H1 (cell line): ENCODE measurements around the gene DRC1. TPM values are rescaled to one million over a fixed set of nuclear protein-coding genes. Genes with fewer than 3 reads are reported as not detected.
A peak's percentile ranks its signal among the peaks of the same experiment; 100 is the strongest.

ENCODE experiments used
- CTCF ChIA-PET: fragments of 300-600 bp; sonication (Branson Sonifier 250); formaldehyde crosslinking; loops from one replicate; lab custom pipeline; 2021; ENCODE audit not compliant: partially characterized antibody; lab: Charles Lee
- POLR2A ChIA-PET: fragments of 300-600 bp; sonication (Branson Sonifier 250); formaldehyde crosslinking; loops from one replicate; lab custom pipeline; 2021; ENCODE audit warnings: inconsistent platforms; ENCODE audit not compliant: partially characterized antibody; lab: Charles Lee
- DNase-seq, 2 experiments: peaks; one replicate each; pipeline versions ENCODE4 v3.0.0 to v3.0.0-alpha.2; 2010 to 2022; ENCODE audit warnings: low spot score in 2 of 2, low read depth in 1 of 2, mixed read lengths in 1 of 2
- FAIRE-seq: peaks from 2 replicates; lab custom pipeline; 2011; peaks lifted over from hg19 to GRCh38; lab: Jason Lieb, UNC
- H2AFZ ChIP-seq: 2 replicates; pipeline ENCODE4 v1.8.1; 2012; ENCODE audit warnings: low read length, inconsistent platforms
- H2AK5ac ChIP-seq: 2 replicates; pipeline ENCODE4 v1.6.1; 2013; ENCODE audit warnings: low read depth, low read length
- H2BK120ac ChIP-seq: replicated peaks from 2 replicates; pipeline ENCODE3; 2013; ENCODE audit warnings: low read depth, low read length, inconsistent platforms
- H2BK12ac ChIP-seq: 2 replicates; pipeline ENCODE4 v1.6.1; 2013; ENCODE audit warnings: low read depth, low read length
- H2BK15ac ChIP-seq: 2 replicates; pipeline ENCODE4 v1.6.1; 2013; ENCODE audit warnings: low read length
- H2BK20ac ChIP-seq: 2 replicates; pipeline ENCODE4 v1.6.1; 2013; ENCODE audit warnings: low read length
- H2BK5ac ChIP-seq: 2 replicates; pipeline ENCODE4 v1.6.1; 2013; ENCODE audit warnings: low read depth, low read length
- H3K14ac ChIP-seq: 2 replicates; pipeline ENCODE4 v1.6.1; 2013; ENCODE audit warnings: inconsistent platforms; ENCODE audit not compliant: insufficient read length
- H3K18ac ChIP-seq: 2 replicates; pipeline ENCODE4 v1.6.1; 2013; ENCODE audit warnings: low read length; ENCODE audit errors: extremely low read depth
- H3K23ac ChIP-seq: 2 replicates; pipeline ENCODE4 v1.6.1; 2013; ENCODE audit warnings: inconsistent platforms; ENCODE audit not compliant: insufficient read length
- H3K23me2 ChIP-seq: 2 replicates; pipeline ENCODE4 v1.6.1; 2013; ENCODE audit warnings: low read depth, low read length
- H3K27ac ChIP-seq: 2 replicates; pipeline ENCODE4 v1.6.1; 2011; ENCODE audit warnings: low read depth, low read length, inconsistent platforms
- H3K27me3 ChIP-seq, 4 experiments: replicated peaks in 1 of 4; 1 replicate in 1 of 4; 2 replicates in 3 of 4; pipeline versions ENCODE4 v1.6.1 to v1.8.1; 2011 to 2013; ENCODE audit warnings: low read length in 3 of 4, mild to moderate bottlenecking in 3 of 4, inconsistent platforms in 2 of 4, mixed read lengths in 2 of 4, moderate library complexity in 1 of 4; ENCODE audit not compliant: control insufficient read depth in 3 of 4, insufficient read depth in 3 of 4; ENCODE audit errors: extremely low read depth in 1 of 4
- H3K36me3 ChIP-seq, 4 experiments: 2 replicates each; pipeline versions ENCODE4 v1.6.1 to v1.8.1; 2011 to 2013; ENCODE audit warnings: mild to moderate bottlenecking in 4 of 4, low read length in 3 of 4, moderate library complexity in 2 of 4, control low read depth in 1 of 4, inconsistent platforms in 1 of 4; ENCODE audit not compliant: insufficient read depth in 4 of 4, control insufficient read depth in 2 of 4
- H3K4ac ChIP-seq: replicated peaks from 2 replicates; pipeline ENCODE3; 2013; ENCODE audit warnings: low read length, low read depth, mixed read lengths, inconsistent platforms; ENCODE audit not compliant: insufficient read length
- H3K4me1 ChIP-seq, 4 experiments: replicated peaks in 1 of 4; 1 replicate in 1 of 4; 2 replicates in 3 of 4; pipeline versions ENCODE4 v1.6.1 to v1.8.1; 2011 to 2013; ENCODE audit warnings: low read length in 3 of 4, inconsistent platforms in 2 of 4, mixed read lengths in 1 of 4; ENCODE audit not compliant: insufficient read depth in 4 of 4, control insufficient read depth in 3 of 4
- H3K4me2 ChIP-seq, 2 experiments: 2 replicates each; pipeline versions ENCODE4 v1.6.1 to v1.8.1; 2011 to 2013; ENCODE audit warnings: low read depth in 2 of 2, low read length in 2 of 2, control low read depth in 1 of 2, inconsistent platforms in 1 of 2, mild to moderate bottlenecking in 1 of 2; ENCODE audit not compliant: insufficient read depth in 1 of 2
- H3K4me3 ChIP-seq, 4 experiments: fragments of 200-600, 300-600 bp in 1 of 4; sonication (generic), shearing (Covaris generic), sonication (Bioruptor Twin) in 1 of 4; 2 replicates each; pipeline versions ENCODE4 v1.5.1 to v1.8.1; 2011 to 2016; ENCODE audit warnings: low read length in 4 of 4, low read depth in 3 of 4, control low read depth in 2 of 4, inconsistent platforms in 2 of 4, mild to moderate bottlenecking in 2 of 4, mixed read lengths in 1 of 4, moderate library complexity in 1 of 4; ENCODE audit not compliant: insufficient read depth in 2 of 4; ENCODE audit errors: extremely low read depth in 1 of 4
- H3K56ac ChIP-seq: replicated peaks from 2 replicates; pipeline ENCODE3; 2013; ENCODE audit warnings: low read depth, mild to moderate bottlenecking, mixed read lengths, low read length, inconsistent platforms; ENCODE audit not compliant: insufficient read length
- H3K79me1 ChIP-seq: 2 replicates; pipeline ENCODE4 v1.6.1; 2013; ENCODE audit warnings: low read depth, low read length, control low read depth
- H3K79me2 ChIP-seq, 2 experiments: 2 replicates each; pipeline versions ENCODE4 v1.6.1 to v1.8.1; 2012 to 2013; ENCODE audit warnings: low read length in 2 of 2, mild to moderate bottlenecking in 2 of 2, inconsistent platforms in 1 of 2; ENCODE audit not compliant: insufficient read depth in 2 of 2, control insufficient read depth in 1 of 2
- H3K9ac ChIP-seq, 4 experiments: replicated peaks in 1 of 4; 1 replicate in 1 of 4; 2 replicates in 3 of 4; pipeline versions ENCODE4 v1.6.1 to v1.8.1; 2011 to 2013; ENCODE audit warnings: low read depth in 3 of 4, low read length in 3 of 4, control low read depth in 2 of 4, mild to moderate bottlenecking in 2 of 4, moderate library complexity in 2 of 4, inconsistent platforms in 1 of 4; ENCODE audit errors: extremely low read depth in 1 of 4
- H3K9me3 ChIP-seq, 2 experiments: 2 replicates each; pipeline versions ENCODE4 v1.6.1 to v1.8.1; 2012 to 2013; ENCODE audit warnings: mild to moderate bottlenecking in 2 of 2, moderate library complexity in 2 of 2, control low read depth in 1 of 2, inconsistent platforms in 1 of 2, low read depth in 1 of 2, low read length in 1 of 2, mixed read lengths in 1 of 2; ENCODE audit not compliant: insufficient read depth in 2 of 2
- H4K20me1 ChIP-seq, 2 experiments: replicated peaks in 1 of 2; 2 replicates each; pipeline versions ENCODE3 to v1.8.1; 2011 to 2013; ENCODE audit warnings: inconsistent platforms in 2 of 2, low read length in 2 of 2, mild to moderate bottlenecking in 1 of 2; ENCODE audit not compliant: insufficient read depth in 2 of 2, control insufficient read depth in 1 of 2
- H4K5ac ChIP-seq: 2 replicates; pipeline ENCODE4 v1.6.1; 2013; ENCODE audit warnings: low read length, low read depth, mixed read lengths, inconsistent platforms; ENCODE audit not compliant: insufficient read length
- H4K8ac ChIP-seq: 2 replicates; pipeline ENCODE4 v1.8.0; 2013; ENCODE audit warnings: mild to moderate bottlenecking, moderate library complexity, low read length, inconsistent platforms; ENCODE audit not compliant: insufficient read depth; ENCODE audit errors: extremely low read depth
- H4K91ac ChIP-seq: replicated peaks from 2 replicates; pipeline ENCODE3; 2013; ENCODE audit warnings: low read length, mixed read lengths, inconsistent platforms; ENCODE audit not compliant: insufficient read length
- BRCA1 ChIP-seq: IDR thresholded peaks from 2 replicates; pipeline ENCODE4 v1.6.1; 2012; ENCODE audit warnings: low read depth, low read length, improper control_type of control experiment
- HDAC2 ChIP-seq, 2 experiments: fragments of 300-600 bp in 1 of 2; sonication (generic) in 1 of 2; IDR thresholded peaks; 2 replicates each; pipeline ENCODE4 v1.6.1; 2011 to 2012; ENCODE audit warnings: low read depth in 2 of 2, low read length in 2 of 2, mild to moderate bottlenecking in 2 of 2, moderate library complexity in 2 of 2, borderline replicate concordance in 1 of 2, inconsistent platforms in 1 of 2
- JUN ChIP-seq: IDR thresholded peaks from 2 replicates; pipeline ENCODE4 v1.6.1; 2011; ENCODE audit warnings: low read depth, mild to moderate bottlenecking, improper control_type of control experiment, low read length
- KDM1A ChIP-seq: fragments of 200-600, 300-600 bp; sonication (generic); IDR thresholded peaks from 2 replicates; pipeline ENCODE4 v1.7.1; 2016; ENCODE audit warnings: mild to moderate bottlenecking, low read length, borderline replicate concordance
- MAFK ChIP-seq: IDR thresholded peaks from 2 replicates; pipeline ENCODE4 v1.6.1; 2012; ENCODE audit warnings: low read depth, mild to moderate bottlenecking, improper control_type of control experiment, low read length
- SIN3A ChIP-seq, 2 experiments: IDR thresholded peaks in 1 of 2; conservative IDR thresholded peaks in 1 of 2; 2 replicates each; pipeline ENCODE4 v1.6.1; 2011 to 2012; ENCODE audit warnings: low read length in 2 of 2, improper control_type of control experiment in 1 of 2, low read depth in 1 of 2, mild to moderate bottlenecking in 1 of 2
- SUZ12 ChIP-seq: fragments of 200-600 bp; sonication (generic); IDR thresholded peaks from 2 replicates; pipeline ENCODE4 v1.6.1; 2012; ENCODE audit warnings: mild to moderate bottlenecking, inconsistent platforms, low read length, moderate library complexity, mixed read lengths
- ZNF274 ChIP-seq: IDR thresholded peaks from 2 replicates; pipeline ENCODE4 v1.7.0; 2012; ENCODE audit warnings: low read length, borderline replicate concordance; ENCODE audit errors: extremely low read depth
- WGBS, 2 experiments: shearing (Covaris generic) in 1 of 2; methylation state at CpG; one replicate each; pipeline versions ENCODE4 v1.1.6 to v1.1.7; 2013 to 2015; ENCODE audit warnings: low lambda C conversion rate in 2 of 2, mixed read lengths in 2 of 2, inconsistent platforms in 1 of 2, low coverage in 1 of 2, missing lambda C conversion rate in 1 of 2; ENCODE audit not compliant: insufficient replicate concordance in 2 of 2, insufficient coverage in 1 of 2, insufficient read length in 1 of 2; ENCODE audit errors: extremely low coverage in 1 of 2, missing lambda C conversion rate in 1 of 2; 5-methylcytosine and 5-hydroxymethylcytosine counted together
- polyA plus RNA-seq, 7 experiments: library from polyadenylated mRNA; depleted of rRNA in 3 of 7; stranded (reverse) in 5 of 7; unstranded in 2 of 7; fragments of >200 nt in 5 of 7; fragments of 200-250 nt in 2 of 7; gene quantifications; 1 replicate in 5 of 7; 2 replicates in 1 of 7; 4 replicates in 1 of 7; pipeline versions ENCODE4 v1.2.1 to v1.2.3, GENCODE V29; 2011 to 2013; ENCODE audit warnings: missing spikeins in 2 of 7, mixed read lengths in 2 of 7
- total RNA-seq: library from RNA; stranded (reverse); fragmentation: NEBNext Ultra II Directional; extraction: Animal tissue kit (Norgen Biotek cat#: 25700); gene quantifications from 2 replicates; pipeline ENCODE4 v1.2.1, GENCODE V29; 2021

The DRC1 gene
- total and polyA plus RNA-seq, 2 of the 8 experiments (the other 6 are each of a cell fraction or from before 2014, with no cell fraction given): 0.08 TPM; not detected in 1

- H3K79me2 ChIP-seq: no peaks in the 10 kb centered on the region
- H3K9ac ChIP-seq: no peak overlapping the region
- no peak overlapping the region for H2BK120ac ChIP-seq
- no peak overlapping the region for H3K14ac ChIP-seq
- no peak overlapping the region for H3K4ac ChIP-seq
- no peaks in the 10 kb centered on the region for H4K20me1 ChIP-seq
- H2BK15ac ChIP-seq: no peak overlapping the region
- no peak overlapping the region for H3K18ac ChIP-seq
- H2BK20ac ChIP-seq: no peak overlapping the region
- H2AFZ ChIP-seq: no peak overlapping the region
- H3K27me3 ChIP-seq: no peaks in the 10 kb centered on the region
- TF ChIP-seq KDM1A (peak; percentile 75; the same call in 1 of the 2 replicates), SIN3A (conservative IDR thresholded peaks at IDR 0.05 in 1 of 2, IDR thresholded peaks at IDR 0.05 in 1 of 2; ENCODE audit: low read depth in 1 of 2, low read length in 2 of 2) (no peak), HDAC2 (IDR thresholded peaks at IDR 0.05; ENCODE audit: borderline replicate concordance in 1 of 2, low read depth in 2 of 2, low read length in 2 of 2) (peak in 1 of 2 experiments; percentile 48; a peak in 1 of 4 replicates), BRCA1 (no peak), SUZ12 (no peak), MAFK (no peak), JUN (no peak), ZNF274 (no peak)
- H3K4me3 ChIP-seq: no peak overlapping the region
- no peaks in the 10 kb centered on the region for H3K23me2 ChIP-seq
- no peak overlapping the region for H2BK5ac ChIP-seq
- H4K8ac ChIP-seq: no peak overlapping the region
- 75% methylated on average over 1 of the region's 1 CpG; no CpG with 5 or more reads in 1 of the 2 experiments for WGBS, 2 experiments
- H3K36me3 ChIP-seq: no peaks in the 10 kb centered on the region
- no peak overlapping the region for H4K5ac ChIP-seq
- no peak overlapping the region for H4K91ac ChIP-seq
- H3K56ac ChIP-seq: no peak overlapping the region
- H3K27ac ChIP-seq: no peak overlapping the region
- POLR2A ChIA-PET: no interaction called here
- H3K23ac ChIP-seq: no peak overlapping the region
- H3K4me1 ChIP-seq: no peaks in the 10 kb centered on the region
- no peak overlapping the region for H2BK12ac ChIP-seq
- no peaks in the 10 kb centered on the region for H3K79me1 ChIP-seq
- no peaks in the 10 kb centered on the region for H3K9me3 ChIP-seq
- FAIRE-seq: no peak
- no peak overlapping the region for H2AK5ac ChIP-seq
- no peak overlapping the region for H3K4me2 ChIP-seq
- DNase-seq: no peak
- CTCF ChIA-PET: interaction anchor here (0.6 to 1.6 kb wide), 4 partner anchors 9 to 126 kb away, joined by 3 to 5 read pairs (median 3); no protein-coding TSS in a partner anchor
Observed at GRCh38 chr2:26451700-26452099, 50.0 kb downstream of the DRC1 start.
